SK-N-SH (cell line): ENCODE data around the gene SIKE1. TPM values are rescaled to one million over a fixed set of nuclear protein-coding genes. Genes with fewer than 3 reads are reported as not detected.
"Not testable (repeated sequence)": the region's sequence is repeated elsewhere in the genome, so short reads cannot be mapped to it uniquely, and the experiment has no call there.

Experiments used
- CTCF ChIA-PET: fragments of 300-600, 350-600 bp; formaldehyde crosslinking; extraction: SDS; loops from one replicate; lab custom pipeline; 2021; lab: Yijun Ruan, JAX
- POLR2A ChIA-PET: fragments of 350-600 bp; sonication (Branson Sonifier 250); formaldehyde crosslinking; extraction: SDS; loops from one replicate; lab custom pipeline; 2020; ENCODE audit warnings: antibody characterized with exemption, inconsistent platforms; lab: Yijun Ruan, JAX
- DNase-seq: peaks from one replicate; pipeline ENCODE4 v3.0.0; 2012
- H2AFZ ChIP-seq: fragments of 200-600 bp; sonication (generic); 2 replicates; pipeline ENCODE4 v1.8.1; 2016; ENCODE audit warnings: antibody characterized with exemption, mild to moderate bottlenecking, low read depth
- H3F3A ChIP-seq: fragments of 200-600 bp; sonication (generic); replicated peaks from 2 replicates; pipeline ENCODE3; 2016; ENCODE audit warnings: antibody characterized with exemption, mild to moderate bottlenecking; ENCODE audit not compliant: insufficient read depth
- H3K27ac ChIP-seq, 2 experiments: fragments of 200-500 bp in 1 of 2; fragments of 200-600 bp in 1 of 2; sonication (Bioruptor generic) in 1 of 2; sonication (generic), shearing (Covaris generic) in 1 of 2; 2 replicates each; pipeline versions ENCODE4 v1.5.1 to v1.6.1; 2014 to 2016; ENCODE audit warnings: low read depth in 2 of 2, inconsistent platforms in 1 of 2, low read length in 1 of 2, mild to moderate bottlenecking in 1 of 2, mixed read lengths in 1 of 2
- H3K27me3 ChIP-seq: fragments of 200-600 bp; sonication (generic), shearing (Covaris generic); 2 replicates; pipeline ENCODE4 v1.6.1; 2016; ENCODE audit warnings: mixed run types; ENCODE audit not compliant: insufficient read depth
- H3K36me3 ChIP-seq, 2 experiments: fragments of 200-500 bp in 1 of 2; fragments of 200-600 bp in 1 of 2; sonication (Bioruptor generic) in 1 of 2; sonication (generic) in 1 of 2; replicated peaks in 1 of 2; 2 replicates each; pipeline versions ENCODE3 to v1.5.1; 2014 to 2016; ENCODE audit warnings: low read length in 1 of 2, mild to moderate bottlenecking in 1 of 2; ENCODE audit not compliant: insufficient read depth in 2 of 2, control insufficient read depth in 1 of 2
- H3K4me1 ChIP-seq, 2 experiments: fragments of 200-500 bp in 1 of 2; fragments of 200-600 bp in 1 of 2; sonication (Bioruptor generic) in 1 of 2; sonication (generic), shearing (Covaris generic) in 1 of 2; 2 replicates each; pipeline versions ENCODE4 v1.5.1 to v1.6.1; 2014 to 2016; ENCODE audit warnings: low read depth in 1 of 2, low read length in 1 of 2, mixed run types in 1 of 2; ENCODE audit not compliant: insufficient read depth in 2 of 2, control insufficient read depth in 1 of 2
- H3K4me2 ChIP-seq: fragments of 200-600 bp; sonication (generic), shearing (Covaris generic); 2 replicates; pipeline ENCODE4 v1.6.1; 2017; ENCODE audit warnings: mixed run types
- H3K4me3 ChIP-seq, 2 experiments: fragments of 200-500 bp in 1 of 2; fragments of 200-600 bp in 1 of 2; sonication (Bioruptor generic) in 1 of 2; sonication (generic), shearing (Covaris generic) in 1 of 2; 2 replicates each; pipeline versions ENCODE4 v1.5.1 to v1.8.1; 2014 to 2016; ENCODE audit warnings: low read depth in 2 of 2, inconsistent platforms in 1 of 2, low read length in 1 of 2, mild to moderate bottlenecking in 1 of 2, mixed read lengths in 1 of 2, moderate library complexity in 1 of 2
- H3K79me2 ChIP-seq: fragments of 200-600 bp; sonication (generic); 2 replicates; pipeline ENCODE4 v1.8.1; 2017; ENCODE audit warnings: mild to moderate bottlenecking; ENCODE audit not compliant: insufficient read depth
- H3K9ac ChIP-seq: fragments of 200-600 bp; sonication (generic); 2 replicates; pipeline ENCODE4 v1.6.1; 2017; ENCODE audit warnings: mixed run types
- H3K9me2 ChIP-seq: fragments of 200-600 bp; sonication (generic); 2 replicates; pipeline ENCODE4 v1.6.1; 2017; ENCODE audit warnings: mixed run types
- H3K9me3 ChIP-seq: fragments of 200-600 bp; sonication (generic); 2 replicates; pipeline ENCODE4 v1.6.1; 2017; ENCODE audit warnings: mixed run types, mild to moderate bottlenecking, moderate library complexity
- H4K20me1 ChIP-seq: fragments of 200-600 bp; sonication (generic); 2 replicates; pipeline ENCODE4 v1.6.1; 2017; ENCODE audit warnings: mild to moderate bottlenecking, mixed run types; ENCODE audit not compliant: insufficient read depth
- CHD2 ChIP-seq: fragments of 150-350 bp; IDR thresholded peaks from 2 replicates; pipeline ENCODE4 v1.6.1; 2018; ENCODE audit warnings: low read length; ENCODE audit not compliant: partially characterized antibody
- ELF1 ChIP-seq: IDR thresholded peaks from 2 replicates; pipeline ENCODE4 v1.4.0; 2012
- EP300 ChIP-seq, 2 experiments: IDR thresholded peaks; 2 replicates each; pipeline versions ENCODE4 v1.4.0 to v1.6.1; 2012; ENCODE audit warnings: borderline replicate concordance in 1 of 2, low read depth in 1 of 2, low read length in 1 of 2
- FOSL2 ChIP-seq: IDR thresholded peaks from 2 replicates; pipeline ENCODE4 v1.4.0; 2012; ENCODE audit warnings: low read depth, mild to moderate bottlenecking, moderate library complexity, borderline replicate concordance
- FOXJ3 ChIP-seq: sonication (generic); formaldehyde crosslinking; IDR thresholded peaks from 2 replicates; pipeline ENCODE4 v1.5.1; 2020; ENCODE audit warnings: mild to moderate bottlenecking, missing genetic modification reagents
- MEF2A ChIP-seq: IDR thresholded peaks from 2 replicates; pipeline ENCODE4 v1.4.0; 2012; ENCODE audit warnings: low read depth, borderline replicate concordance
- MXI1 ChIP-seq: IDR thresholded peaks from 2 replicates; pipeline ENCODE4 v1.6.1; 2012; ENCODE audit warnings: mild to moderate bottlenecking, low read depth, low read length, improper control_type of control experiment
- NRF1 ChIP-seq: IDR thresholded peaks from 2 replicates; pipeline ENCODE4 v1.6.1; 2012; ENCODE audit warnings: low read depth, mild to moderate bottlenecking, low read length
- RCOR1 ChIP-seq: fragments of 150-350 bp; IDR thresholded peaks from 2 replicates; pipeline ENCODE4 v1.6.1; 2017; ENCODE audit warnings: antibody characterized with exemption, low read length
- TCF12 ChIP-seq: IDR thresholded peaks from 2 replicates; pipeline ENCODE4 v1.4.0; 2012
- TEAD4 ChIP-seq: IDR thresholded peaks from 2 replicates; pipeline ENCODE4 v1.4.0; 2012; ENCODE audit warnings: mild to moderate bottlenecking, borderline replicate concordance; ENCODE audit not compliant: insufficient read depth
- WGBS: methylation state at CpG from one replicate; pipeline ENCODE4 v1.1.6; 2017; ENCODE audit warnings: low lambda C conversion rate; 5-methylcytosine and 5-hydroxymethylcytosine counted together
- polyA plus RNA-seq, 3 experiments: library from polyadenylated mRNA; depleted of rRNA; stranded (reverse); fragments of >200 nt; gene quantifications; 2 replicates each; pipeline ENCODE4 v1.2.3, GENCODE V29; 2012
- TF ChIP-seq, protein P1 (sequence below): fragments of 200-600 bp; sonication (generic); IDR thresholded peaks from 2 replicates; pipeline ENCODE4 v1.6.1; 2017; ENCODE audit warnings: antibody characterized with exemption, mild to moderate bottlenecking, moderate library complexity
- TF ChIP-seq, protein P2 (sequence below): IDR thresholded peaks from 2 replicates; pipeline ENCODE4; 2012
- TF ChIP-seq, protein P3 (sequence below): fragments of 150-350 bp; IDR thresholded peaks from 2 replicates; pipeline ENCODE4 v1.6.1; 2017; ENCODE audit warnings: antibody characterized with exemption, low read length, low read depth, borderline replicate concordance
- TF ChIP-seq, protein P4 (sequence below): IDR thresholded peaks from 2 replicates; pipeline ENCODE4 v1.4.0; 2012; ENCODE audit warnings: low read depth, borderline replicate concordance

The SIKE1 gene
- polyA plus RNA-seq, 1 of the 3 experiments (the other 2 are of a cell fraction): 41.1 TPM

DNA sequence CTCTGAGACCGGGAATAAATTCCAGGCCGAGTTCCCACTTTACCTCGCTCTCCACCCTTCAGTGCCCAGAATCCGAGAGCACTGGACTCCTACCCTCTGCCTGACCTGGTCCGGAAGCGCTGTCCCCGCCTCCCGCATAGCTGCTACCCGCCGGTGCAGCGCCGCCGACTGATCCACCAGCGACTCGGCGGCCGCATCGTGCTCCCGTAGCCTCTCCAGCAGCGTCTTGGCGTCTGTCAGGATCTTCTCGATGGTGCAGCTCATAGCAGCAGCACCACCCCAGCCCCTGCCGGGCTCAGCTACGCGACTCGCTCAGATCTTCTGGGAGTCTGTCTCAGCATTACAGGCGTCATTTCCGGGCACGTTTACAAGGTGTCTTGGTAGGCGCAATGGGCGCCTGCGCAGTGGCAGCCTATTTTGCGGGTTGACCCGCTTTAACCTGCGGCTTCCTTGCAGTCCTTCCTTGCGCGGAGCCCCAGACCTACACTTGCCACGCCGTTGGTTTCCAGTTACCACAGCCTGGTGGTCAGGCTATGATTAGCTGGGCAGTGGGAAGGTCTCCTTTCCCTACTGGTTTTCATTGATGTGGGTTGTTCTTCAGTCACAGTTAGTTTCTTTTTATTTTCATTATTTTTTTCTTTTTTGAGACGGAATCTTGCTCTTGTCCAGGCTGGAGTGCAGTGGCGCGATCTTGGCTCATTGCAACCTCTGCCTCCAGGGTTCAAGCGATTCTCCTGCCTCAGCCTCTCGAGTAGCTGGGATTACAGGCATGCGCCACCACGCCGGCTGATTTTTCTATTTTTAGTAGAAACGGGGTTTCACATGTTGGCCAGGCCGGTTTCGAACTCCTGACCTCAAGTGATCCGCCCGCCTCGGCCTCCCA, at the start of gene SIKE1 (continued):
- TF ChIP-seq, protein P1, sequence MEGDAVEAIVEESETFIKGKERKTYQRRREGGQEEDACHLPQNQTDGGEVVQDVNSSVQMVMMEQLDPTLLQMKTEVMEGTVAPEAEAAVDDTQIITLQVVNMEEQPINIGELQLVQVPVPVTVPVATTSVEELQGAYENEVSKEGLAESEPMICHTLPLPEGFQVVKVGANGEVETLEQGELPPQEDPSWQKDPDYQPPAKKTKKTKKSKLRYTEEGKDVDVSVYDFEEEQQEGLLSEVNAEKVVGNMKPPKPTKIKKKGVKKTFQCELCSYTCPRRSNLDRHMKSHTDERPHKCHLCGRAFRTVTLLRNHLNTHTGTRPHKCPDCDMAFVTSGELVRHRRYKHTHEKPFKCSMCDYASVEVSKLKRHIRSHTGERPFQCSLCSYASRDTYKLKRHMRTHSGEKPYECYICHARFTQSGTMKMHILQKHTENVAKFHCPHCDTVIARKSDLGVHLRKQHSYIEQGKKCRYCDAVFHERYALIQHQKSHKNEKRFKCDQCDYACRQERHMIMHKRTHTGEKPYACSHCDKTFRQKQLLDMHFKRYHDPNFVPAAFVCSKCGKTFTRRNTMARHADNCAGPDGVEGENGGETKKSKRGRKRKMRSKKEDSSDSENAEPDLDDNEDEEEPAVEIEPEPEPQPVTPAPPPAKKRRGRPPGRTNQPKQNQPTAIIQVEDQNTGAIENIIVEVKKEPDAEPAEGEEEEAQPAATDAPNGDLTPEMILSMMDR: peak; percentile 18; the same call in 1 of the 2 replicates
- peak; percentile 69 for TF ChIP-seq CHD2
- no peak; a peak in 1 of 4 replicates for TF ChIP-seq EP300 (IDR thresholded peaks at IDR 0.05; ENCODE audit: borderline replicate concordance in 1 of 2, low read depth in 1 of 2, low read length in 1 of 2)
- peak; percentile 76 for TF ChIP-seq NRF1
- TF ChIP-seq, protein P2, sequence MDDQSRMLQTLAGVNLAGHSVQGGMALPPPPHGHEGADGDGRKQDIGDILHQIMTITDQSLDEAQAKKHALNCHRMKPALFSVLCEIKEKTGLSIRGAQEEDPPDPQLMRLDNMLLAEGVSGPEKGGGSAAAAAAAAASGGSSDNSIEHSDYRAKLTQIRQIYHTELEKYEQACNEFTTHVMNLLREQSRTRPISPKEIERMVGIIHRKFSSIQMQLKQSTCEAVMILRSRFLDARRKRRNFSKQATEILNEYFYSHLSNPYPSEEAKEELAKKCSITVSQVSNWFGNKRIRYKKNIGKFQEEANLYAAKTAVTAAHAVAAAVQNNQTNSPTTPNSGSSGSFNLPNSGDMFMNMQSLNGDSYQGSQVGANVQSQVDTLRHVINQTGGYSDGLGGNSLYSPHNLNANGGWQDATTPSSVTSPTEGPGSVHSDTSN: no peak
- TF ChIP-seq, protein P3, sequence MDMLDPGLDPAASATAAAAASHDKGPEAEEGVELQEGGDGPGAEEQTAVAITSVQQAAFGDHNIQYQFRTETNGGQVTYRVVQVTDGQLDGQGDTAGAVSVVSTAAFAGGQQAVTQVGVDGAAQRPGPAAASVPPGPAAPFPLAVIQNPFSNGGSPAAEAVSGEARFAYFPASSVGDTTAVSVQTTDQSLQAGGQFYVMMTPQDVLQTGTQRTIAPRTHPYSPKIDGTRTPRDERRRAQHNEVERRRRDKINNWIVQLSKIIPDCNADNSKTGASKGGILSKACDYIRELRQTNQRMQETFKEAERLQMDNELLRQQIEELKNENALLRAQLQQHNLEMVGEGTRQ: no peak
- peak; percentile 12; the same call in 1 of the 2 replicates for TF ChIP-seq TCF12
- no peak for TF ChIP-seq TEAD4
- TF ChIP-seq FOXJ3 (CRISPR knock-in tag): no peak
- no peak for TF ChIP-seq FOSL2

DNA sequence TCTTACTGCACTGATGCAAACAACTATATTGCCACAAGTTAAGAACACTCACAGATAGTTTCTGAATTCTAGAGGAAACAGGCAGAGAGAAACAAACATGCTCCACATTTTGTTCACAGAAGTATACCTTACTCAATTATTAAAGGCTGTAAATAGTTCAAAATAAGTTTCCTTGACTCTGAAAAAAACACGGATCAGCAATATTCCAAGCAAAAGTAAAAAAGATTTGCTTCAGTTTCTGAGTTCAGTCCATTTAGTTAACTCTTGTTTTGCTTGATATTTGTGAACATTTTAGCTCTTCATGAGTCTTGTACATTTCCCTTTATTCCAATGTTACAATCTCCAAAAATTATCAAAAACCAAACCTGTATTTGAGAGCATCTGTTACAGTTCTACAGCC, 49.6 kb upstream of the SIKE1 start:
- H3F3A ChIP-seq, H3K9ac ChIP-seq, CTCF ChIA-PET, H3K36me3 ChIP-seq, H3K27ac ChIP-seq, H3K4me3 ChIP-seq, H2AFZ ChIP-seq, H3K79me2 ChIP-seq, H3K4me2 ChIP-seq, H4K20me1 ChIP-seq, H3K9me3 ChIP-seq, H3K4me1 ChIP-seq, DNase-seq, H3K9me2 ChIP-seq, H3K27me3 ChIP-seq, POLR2A ChIA-PET: not testable (repeated sequence)
- WGBS: 0% methylated on average over 1 of the region's 1 CpG

DNA sequence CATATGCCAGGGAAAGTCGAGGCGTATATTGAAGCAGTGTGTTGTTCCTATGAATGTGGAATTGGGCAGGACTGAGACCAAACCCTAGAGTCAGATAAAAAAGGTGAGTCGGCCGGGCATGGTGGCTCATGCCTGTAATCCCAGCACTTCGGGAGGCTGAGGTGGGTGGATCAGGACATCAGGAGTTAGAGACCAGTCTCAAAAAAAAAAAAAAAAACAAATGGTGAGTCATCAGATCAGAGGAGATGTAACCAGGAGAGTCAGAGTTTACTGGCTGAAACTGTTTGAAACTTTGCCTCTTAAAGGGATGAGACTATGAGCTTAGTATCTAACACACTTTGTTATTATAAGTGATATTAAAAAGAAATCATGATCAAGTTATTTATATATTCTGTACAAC, 47.8 kb upstream of the SIKE1 start:
- POLR2A ChIA-PET: no interaction called here
- no peaks in the 10 kb centered on the region for H3K4me1 ChIP-seq
- H4K20me1 ChIP-seq: no peaks in the 10 kb centered on the region
- WGBS: 8% methylated on average over 5 of the region's 5 CpGs
- H3K4me2 ChIP-seq: no peak overlapping the region
- H3K9me3 ChIP-seq: no peaks in the 10 kb centered on the region
- H3K27ac ChIP-seq: no peak overlapping the region
- no peak overlapping the region for H2AFZ ChIP-seq
- H3K9ac ChIP-seq: no peak overlapping the region
- no peak overlapping the region for H3K4me3 ChIP-seq
- H3F3A ChIP-seq: no peaks in the 10 kb centered on the region
- no peaks in the 10 kb centered on the region for H3K36me3 ChIP-seq
- H3K9me2 ChIP-seq: no peaks in the 10 kb centered on the region
- no peaks in the 10 kb centered on the region for H3K79me2 ChIP-seq
- no peak for DNase-seq
- CTCF ChIA-PET: no interaction called here
- no peaks in the 10 kb centered on the region for H3K27me3 ChIP-seq
- TF ChIP-seq, protein P3: no peak
- TF ChIP-seq RCOR1 (no peak), TCF12 (no peak), ELF1 (no peak), MXI1 (no peak), MEF2A (no peak)
- TF ChIP-seq, protein P2: no peak
- TF ChIP-seq, protein P4, sequence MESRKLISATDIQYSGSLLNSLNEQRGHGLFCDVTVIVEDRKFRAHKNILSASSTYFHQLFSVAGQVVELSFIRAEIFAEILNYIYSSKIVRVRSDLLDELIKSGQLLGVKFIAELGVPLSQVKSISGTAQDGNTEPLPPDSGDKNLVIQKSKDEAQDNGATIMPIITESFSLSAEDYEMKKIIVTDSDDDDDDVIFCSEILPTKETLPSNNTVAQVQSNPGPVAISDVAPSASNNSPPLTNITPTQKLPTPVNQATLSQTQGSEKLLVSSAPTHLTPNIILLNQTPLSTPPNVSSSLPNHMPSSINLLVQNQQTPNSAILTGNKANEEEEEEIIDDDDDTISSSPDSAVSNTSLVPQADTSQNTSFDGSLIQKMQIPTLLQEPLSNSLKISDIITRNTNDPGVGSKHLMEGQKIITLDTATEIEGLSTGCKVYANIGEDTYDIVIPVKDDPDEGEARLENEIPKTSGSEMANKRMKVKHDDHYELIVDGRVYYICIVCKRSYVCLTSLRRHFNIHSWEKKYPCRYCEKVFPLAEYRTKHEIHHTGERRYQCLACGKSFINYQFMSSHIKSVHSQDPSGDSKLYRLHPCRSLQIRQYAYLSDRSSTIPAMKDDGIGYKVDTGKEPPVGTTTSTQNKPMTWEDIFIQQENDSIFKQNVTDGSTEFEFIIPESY: no peak
